ENCODE measurements around the gene FAU.

Gene FAU

GRCh38 chr11:65107751-65108468, 14.0 kb downstream of the FAU start:
- DNase-seq (ENCODE audit: low read depth, low spot score): no peak

GRCh38 chr11:65107078-65107477, 14.9 kb downstream of the FAU start:
- no peak for DNase-seq (ENCODE audit: low read depth, low spot score)

GRCh38 chr11:65104628-65105027, 17.3 kb downstream of the FAU start:
- DNase-seq (ENCODE audit: low read depth, low spot score): no peak

- no peak for DNase-seq (ENCODE audit: low read depth, low spot score)
These were observed 18.5 kb downstream of the FAU start for GRCh38 chr11:65103476-65103875.

GRCh38 chr11:65102142-65103095, 19.5 kb downstream of the FAU start:
- DNase-seq (ENCODE audit: low read depth, low spot score): peak; percentile 74

- DNase-seq (ENCODE audit: low read depth, low spot score): no peak
These were observed 21.1 kb downstream of the FAU start for GRCh38 chr11:65100674-65101350.

GRCh38 chr11:65096926-65097325, 25.0 kb downstream of the FAU start:
- DNase-seq (ENCODE audit: low read depth, low spot score): no peak

GRCh38 chr11:65095974-65096806, 25.7 kb downstream of the FAU start, which contains the start of gene VPS51:
Gene VPS51, plus strand, starts transcription at chr11:65096214. Its CDS starts 37 bp downstream, at chr11:65096251.
- DNase-seq (ENCODE audit: low read depth, low spot score): peak; percentile 93

GRCh38 chr11:65095427-65095826, 26.5 kb downstream of the FAU start:
- DNase-seq (ENCODE audit: low read depth, low spot score): no peak

- no peak for DNase-seq (ENCODE audit: low read depth, low spot score)
These were observed 31.3 kb downstream of the FAU start for GRCh38 chr11:65090628-65091027.

- DNase-seq (ENCODE audit: low read depth, low spot score): no peak
These were observed 32.3 kb downstream of the FAU start for GRCh38 chr11:65089621-65090020.

GRCh38 chr11:65087827-65088226, 34.1 kb downstream of the FAU start:
- no peak for DNase-seq (ENCODE audit: low read depth, low spot score)

- DNase-seq (ENCODE audit: low read depth, low spot score): no peak
These were observed 34.7 kb downstream of the FAU start for GRCh38 chr11:65087216-65087615.

- no peak for DNase-seq (ENCODE audit: low read depth, low spot score)
These were observed 35.1 kb downstream of the FAU start for GRCh38 chr11:65086809-65087208.

GRCh38 chr11:65085446-65085845, 36.5 kb downstream of the FAU start:
- DNase-seq (ENCODE audit: low read depth, low spot score): no peak

GRCh38 chr11:65084598-65085375, 37.1 kb downstream of the FAU start:
- no peak for DNase-seq (ENCODE audit: low read depth, low spot score)

- DNase-seq (ENCODE audit: low read depth, low spot score): peak; percentile 99
These were observed 37.9 kb downstream of the FAU start, which contains the start of the genes CDCA5 and ZFPL1 for GRCh38 chr11:65083834-65084597. Gene CDCA5, minus strand, starts transcription at chr11:65084040. Its CDS starts 62 bp downstream, at chr11:65083978. Gene ZFPL1, plus strand, starts transcription at chr11:65084222. Its CDS starts 477 bp downstream, at chr11:65084699.

- no peak for DNase-seq (ENCODE audit: low read depth, low spot score)
These were observed 38.6 kb downstream of the FAU start for GRCh38 chr11:65083134-65083833.

All from astrocyte of the hippocampus (primary cell).